HG03378 (cell line): ENCODE measurements around the gene CSMD2.

Source experiments
- ATAC-seq: cut with Tn5 transposase; IDR thresholded peaks from one replicate; pipeline ENCODE4 v1.9.1; 2021; ENCODE audit warnings: mild to moderate bottlenecking, moderate library complexity; ENCODE audit not compliant: unreplicated experiment

The CSMD2 gene

DNA sequence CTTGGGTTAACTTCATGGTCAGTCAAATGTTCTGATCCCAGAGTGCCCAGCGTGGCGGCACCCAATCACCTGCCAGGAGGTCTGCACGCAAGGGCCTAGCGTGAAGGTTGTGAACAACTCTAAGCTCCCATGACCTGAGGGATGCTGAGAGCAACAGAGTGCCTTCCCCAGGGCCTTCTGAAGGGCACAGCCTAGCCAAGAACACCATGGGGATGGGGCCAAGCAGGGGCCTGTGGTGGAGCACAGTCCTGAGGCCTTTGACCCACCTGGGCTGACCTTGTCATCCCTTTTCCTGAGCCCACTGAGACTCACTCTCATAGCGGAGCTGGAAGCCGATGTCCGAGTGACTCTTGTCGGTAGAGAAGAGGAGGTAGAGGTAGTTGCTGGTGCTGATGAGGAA, 440.0 kb downstream of the CSMD2 start:
- ATAC-seq, result no peak

DNA sequence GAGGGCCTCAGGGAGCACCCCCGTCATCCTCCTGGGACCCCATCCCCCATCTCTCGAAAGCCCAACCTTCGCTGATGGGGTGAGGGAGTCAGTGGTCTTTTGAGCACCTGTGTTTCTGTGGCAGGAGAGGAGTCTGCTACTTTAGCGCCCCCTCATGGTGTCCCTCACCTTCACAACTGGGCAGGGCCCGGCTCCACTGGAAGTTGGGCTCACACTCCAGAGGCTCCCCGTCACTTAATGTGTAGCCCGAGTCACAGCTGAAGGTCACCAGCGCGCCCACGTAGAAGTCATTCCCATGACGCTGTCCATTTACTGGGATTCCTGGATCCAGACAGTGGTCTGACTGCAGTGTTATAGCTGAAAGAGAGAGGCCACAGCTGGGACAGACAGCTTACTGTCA, 440.7 kb downstream of the CSMD2 start:
- no peak for ATAC-seq

DNA sequence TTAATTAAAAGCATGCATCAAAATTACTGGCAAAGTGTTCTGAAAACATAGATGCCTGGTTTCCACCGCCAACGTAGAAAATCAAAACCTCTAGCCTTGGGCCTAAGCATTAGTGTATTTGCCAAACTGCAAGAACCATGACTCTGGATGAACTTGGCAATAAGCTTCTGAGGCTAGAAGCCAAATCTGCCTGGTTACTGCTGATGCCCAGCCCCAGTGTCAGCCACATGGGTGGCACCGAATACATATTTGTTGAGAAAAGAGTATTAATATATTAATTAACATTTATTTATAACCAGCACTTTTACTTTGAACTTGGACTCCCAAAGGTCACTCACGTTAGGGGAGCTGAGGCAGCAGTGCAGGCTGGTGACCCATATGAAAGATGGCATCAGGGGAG, 441.8 kb downstream of the CSMD2 start:
- ATAC-seq, result no peak

- no peak for ATAC-seq
These were observed 443.7 kb downstream of the CSMD2 start for GRCh38 chr1:33721301-33721815.

DNA sequence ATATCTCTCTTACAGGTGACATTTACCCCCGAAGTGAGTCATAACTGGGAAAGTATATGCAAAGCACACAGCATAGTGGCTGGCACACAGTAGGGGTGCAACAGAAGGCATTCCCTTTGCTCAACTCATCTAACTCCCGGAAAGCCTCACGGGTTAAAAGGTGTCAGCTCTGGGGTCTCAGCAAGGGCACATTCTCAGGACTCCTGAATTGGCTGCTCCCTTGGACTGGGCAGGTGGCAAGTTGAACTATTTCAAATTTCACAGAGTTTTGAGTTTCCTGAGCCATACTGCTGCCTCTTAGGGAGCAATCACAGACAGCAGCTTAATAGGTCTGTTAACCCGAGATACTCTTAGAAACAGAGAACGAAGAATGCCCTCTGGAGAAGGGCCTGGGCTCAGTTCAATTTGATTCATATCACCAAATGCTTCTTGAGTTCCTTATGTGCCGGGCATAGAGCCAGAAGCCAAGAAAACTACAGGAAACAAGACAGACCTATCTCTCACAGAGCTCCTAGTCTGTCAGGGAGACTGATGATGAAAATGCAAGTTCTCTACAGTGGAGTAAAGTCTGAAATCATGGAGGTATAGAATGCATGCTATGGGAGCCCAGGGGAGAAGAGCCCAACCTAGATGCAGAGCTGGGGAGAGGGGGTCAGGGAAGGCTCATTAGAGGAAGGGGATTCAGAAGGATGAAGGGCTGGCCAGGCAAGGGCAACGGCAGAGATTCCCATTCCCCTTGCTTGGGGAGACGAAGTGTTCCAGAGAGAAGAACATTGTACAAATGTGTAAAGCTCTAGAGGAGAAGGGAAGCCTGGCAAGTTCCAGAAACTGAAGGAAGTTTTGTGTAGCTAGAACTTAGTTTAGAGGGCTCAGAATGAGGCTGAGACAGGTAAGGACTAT, 445.0 kb downstream of the CSMD2 start:
- ATAC-seq, result no peak

DNA sequence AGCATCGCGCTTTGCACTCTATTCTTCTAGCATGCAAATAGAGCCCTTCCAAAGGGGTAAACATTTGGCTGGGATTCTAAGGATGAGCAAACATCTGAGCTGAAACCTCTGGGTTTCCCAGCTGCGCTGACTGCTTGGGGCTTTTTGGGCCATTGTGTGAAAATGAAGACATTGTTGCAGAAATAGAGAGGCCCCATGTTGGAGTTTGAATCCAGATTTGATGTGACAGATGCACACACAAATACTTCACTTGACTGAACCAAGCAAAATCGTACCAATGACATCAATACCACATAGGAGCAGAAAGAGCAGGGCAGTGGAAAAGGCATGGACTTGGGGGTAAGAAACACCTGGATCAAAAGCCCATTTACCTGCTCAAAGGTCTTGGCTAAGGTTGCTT, 445.7 kb downstream of the CSMD2 start:
- no peak for ATAC-seq

DNA sequence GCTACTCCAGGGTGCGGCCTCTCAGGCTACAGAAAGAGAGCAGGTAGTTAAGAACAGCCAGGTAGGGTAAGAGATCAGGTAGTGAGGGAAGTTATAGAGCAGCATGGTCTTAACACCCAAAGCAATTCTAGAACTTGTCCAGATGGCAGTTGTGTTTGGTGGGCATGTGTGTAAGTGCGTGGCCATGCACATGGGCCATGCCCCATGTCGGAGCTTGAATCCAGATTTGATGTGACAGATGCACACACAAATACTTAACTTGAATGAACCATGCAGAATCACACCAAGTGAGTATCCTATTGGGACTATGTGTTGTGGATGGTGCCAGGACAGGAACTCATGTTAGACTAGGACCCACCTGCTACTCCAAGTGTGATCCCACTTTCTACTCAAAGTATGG, 446.8 kb downstream of the CSMD2 start:
- no peak for ATAC-seq

DNA sequence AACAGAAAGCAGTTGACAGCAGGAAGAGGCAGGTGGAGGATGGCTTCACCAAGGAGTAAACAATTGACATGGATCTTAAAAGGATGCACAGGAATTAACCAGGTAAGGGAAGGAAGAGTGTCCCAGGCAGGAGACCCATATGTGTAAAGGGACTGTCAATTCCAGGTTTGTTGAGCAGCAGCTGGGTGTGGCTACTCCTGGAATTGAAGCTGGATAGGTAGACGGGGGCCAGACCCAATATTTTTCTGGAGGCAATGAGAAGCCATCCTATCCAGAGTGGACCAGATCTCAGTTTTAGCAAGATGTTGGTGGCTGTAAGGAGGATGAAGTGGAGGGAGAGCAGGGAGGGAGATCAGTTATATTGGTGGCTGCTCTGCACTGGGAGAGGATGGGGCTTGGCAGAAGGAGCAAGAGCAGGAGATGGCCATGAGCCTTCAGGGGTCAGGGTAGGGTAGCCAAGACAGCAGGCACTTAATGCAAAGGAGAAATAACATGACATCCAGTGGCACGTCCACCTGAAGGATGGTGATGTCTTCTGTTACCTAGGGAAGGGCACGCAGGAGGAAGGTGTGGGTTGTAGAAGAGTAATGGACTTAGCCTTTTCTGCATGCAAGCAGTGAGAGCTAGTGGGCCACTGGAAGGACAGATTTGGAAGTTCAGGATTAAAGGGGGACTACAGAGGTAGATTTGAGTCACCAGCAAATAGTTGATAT, 447.9 kb downstream of the CSMD2 start:
- ATAC-seq, result no peak

- ATAC-seq, result no peak
These were observed 449.7 kb downstream of the CSMD2 start for GRCh38 chr1:33715195-33715811.

GRCh38 chr1:33714421-33714820, 450.6 kb downstream of the CSMD2 start:
- no peak for ATAC-seq

- no peak for ATAC-seq
These were observed 451.8 kb downstream of the CSMD2 start for GRCh38 chr1:33713058-33713877.

GRCh38 chr1:33712186-33712585, 452.8 kb downstream of the CSMD2 start:
- ATAC-seq, result no peak

GRCh38 chr1:33711511-33711910, 453.5 kb downstream of the CSMD2 start:
- ATAC-seq, result no peak

- ATAC-seq, result no peak
These were observed 454.1 kb downstream of the CSMD2 start for GRCh38 chr1:33710967-33711366.

DNA sequence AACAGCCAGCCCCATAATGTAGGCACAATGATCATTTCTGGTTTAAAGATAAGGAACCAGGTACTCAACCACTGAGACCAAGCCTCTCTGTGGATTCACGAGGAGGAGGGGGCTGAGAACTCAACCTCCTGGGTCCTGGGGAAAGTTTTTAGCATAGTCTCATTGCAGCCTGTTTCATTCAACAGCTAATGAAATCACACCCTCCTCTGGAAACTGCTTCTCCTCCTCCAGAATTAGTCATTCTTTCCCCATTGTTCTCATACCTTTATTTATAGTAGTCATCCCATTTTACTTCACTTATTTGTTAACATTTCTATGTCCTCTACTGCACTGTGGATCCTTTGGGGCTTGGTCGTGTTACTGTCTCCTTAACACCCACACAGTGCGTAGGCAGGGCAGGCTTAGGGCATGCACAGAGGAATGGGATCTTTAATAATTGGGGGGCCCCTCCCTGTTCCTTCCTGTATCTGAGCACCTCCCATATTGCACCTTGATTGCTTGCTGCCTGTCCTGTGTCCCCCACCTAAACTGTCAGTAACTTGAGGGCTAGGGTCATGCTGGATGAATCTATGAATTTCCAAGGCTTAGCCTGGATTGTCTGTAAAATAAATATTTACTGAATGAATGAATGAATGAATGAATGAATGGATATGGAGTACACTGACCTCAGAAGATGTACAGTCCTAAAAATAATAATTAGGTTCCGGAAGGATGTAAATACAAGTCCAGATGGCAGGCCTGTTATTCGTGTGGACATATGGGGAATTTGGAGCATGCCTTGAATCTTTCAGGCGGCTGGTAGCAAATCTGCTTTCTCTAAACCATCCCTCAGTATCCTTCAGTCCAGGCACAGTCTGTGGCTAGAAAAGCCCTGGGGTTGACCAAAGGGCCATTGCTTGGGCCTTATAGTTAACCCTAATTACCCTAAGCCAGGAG, 455.0 kb downstream of the CSMD2 start:
- no peak for ATAC-seq

DNA sequence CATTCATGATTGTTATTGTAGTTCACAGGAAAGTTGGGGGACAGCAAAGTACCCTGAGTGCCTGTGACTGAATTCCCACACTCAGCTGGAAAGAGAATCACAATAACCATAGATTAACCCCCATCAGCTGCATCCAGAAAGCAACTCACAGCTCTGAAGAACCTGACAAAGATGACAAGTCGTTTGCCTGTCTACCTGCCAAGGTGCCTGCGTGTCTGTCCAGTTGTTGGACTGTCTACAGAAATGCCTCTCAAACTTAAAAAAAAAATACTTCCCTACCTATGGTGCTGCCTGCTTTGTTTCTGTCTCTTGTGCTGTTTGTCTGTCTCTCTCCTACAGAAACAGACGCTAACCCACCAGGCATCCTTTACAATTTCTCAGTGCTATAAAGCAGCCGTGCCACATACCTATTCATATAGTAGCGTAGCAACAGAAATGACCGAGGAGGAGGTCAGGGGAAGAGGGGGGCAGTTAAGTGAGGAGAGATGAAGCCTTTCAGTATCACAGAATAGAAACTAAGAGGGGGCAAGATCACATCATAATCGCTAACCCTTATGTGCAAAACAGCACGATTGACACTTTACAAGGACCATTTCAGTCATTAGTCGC, 455.8 kb downstream of the CSMD2 start:
- no peak for ATAC-seq

GRCh38 chr1:33706634-33707255, 458.3 kb downstream of the CSMD2 start:
- no peak for ATAC-seq

DNA sequence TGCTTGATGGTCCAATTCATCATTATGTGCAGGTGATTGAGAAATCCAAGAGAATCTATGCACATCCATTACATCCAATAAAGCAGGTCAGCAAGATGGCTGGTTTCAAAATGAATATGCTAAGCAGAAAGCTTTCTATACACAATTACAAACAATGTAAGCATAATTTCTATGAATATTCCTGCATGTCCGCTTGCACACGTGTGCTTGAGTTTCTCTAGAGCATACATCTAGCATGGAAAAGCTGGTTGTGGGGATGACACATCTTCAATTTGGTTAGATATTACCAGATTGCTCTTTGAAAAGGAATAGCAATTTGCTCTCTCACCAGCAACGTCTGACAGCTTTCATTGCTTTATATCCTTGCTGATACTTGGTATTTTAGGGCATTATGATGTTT, 461.6 kb downstream of the CSMD2 start:
- ATAC-seq, result no peak
